ENCODE results near the gene GBA2.

GRCh38 chr9:35691334-35691650, 57.7 kb downstream of the GBA2 start:
- TF ChIP-seq RARB (CRISPR knock-in tag; IDR thresholded peaks at IDR 0.05) (no peak), TCF4 (CRISPR knock-in tag; IDR thresholded peaks at IDR 0.05; ENCODE audit: borderline replicate concordance) (no peak), TOX (CRISPR knock-in tag; IDR thresholded peaks at IDR 0.05; ENCODE audit: borderline replicate concordance) (no peak)
